ENCODE data around the gene LRRC40. TPM values are rescaled to one million over a fixed set of nuclear protein-coding genes. Genes with fewer than 3 reads are reported as not detected.

LRRC40 gene
- total RNA-seq, 4 donors from 2014 or later = 11.5 to 15.4 (median 14.6) TPM

DNA sequence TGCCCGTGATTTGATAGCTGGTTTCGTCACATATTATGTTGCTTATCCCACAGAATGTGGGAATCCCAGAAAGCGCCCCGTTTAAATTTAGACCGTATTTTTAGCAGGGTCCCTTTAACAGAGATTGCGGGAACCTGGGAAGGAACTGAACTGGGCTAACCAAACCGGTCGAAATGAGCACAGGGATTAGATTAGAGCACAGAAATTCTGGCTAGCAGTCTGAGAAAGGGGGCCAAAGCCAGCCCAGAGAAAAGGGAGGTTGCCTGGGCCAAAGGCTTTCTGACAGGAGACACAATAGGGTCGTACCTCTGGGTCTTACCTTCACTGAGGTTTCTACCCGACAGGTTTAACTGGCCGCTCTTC, 327 bp downstream of the LRRC40 start:
- Histone ChIP-seq H3K36me3 (peaks cover 0 to 13% (median 4%) of the 10 kb centered on the region in 4 donors), H3K27ac (replicated peaks in 1 of 4) (peak overlapping the region; percentile 89 to 94 (median 92)), H3K4me3 (peak overlapping the region; percentile 66 to 81 (median 76)), H3K4me1 (peaks cover 45 to 74% (median 63%) of the 10 kb centered on the region in 4 donors), H3K9me3 (no peaks in the 10 kb centered on the region), H3K27me3 (no peaks in the 10 kb centered on the region)
- 0% methylated on average over 9 of the region's 11 CpGs for WGBS
- intact Hi-C loops (cut with DNase I) = no loop called here
- TF ChIP-seq EP300 (IDR thresholded peaks at IDR 0.05) = no peak
- no peak for TF ChIP-seq POLR2AphosphoS5 (IDR thresholded peaks at IDR 0.05)
- TF ChIP-seq, protein P1, sequence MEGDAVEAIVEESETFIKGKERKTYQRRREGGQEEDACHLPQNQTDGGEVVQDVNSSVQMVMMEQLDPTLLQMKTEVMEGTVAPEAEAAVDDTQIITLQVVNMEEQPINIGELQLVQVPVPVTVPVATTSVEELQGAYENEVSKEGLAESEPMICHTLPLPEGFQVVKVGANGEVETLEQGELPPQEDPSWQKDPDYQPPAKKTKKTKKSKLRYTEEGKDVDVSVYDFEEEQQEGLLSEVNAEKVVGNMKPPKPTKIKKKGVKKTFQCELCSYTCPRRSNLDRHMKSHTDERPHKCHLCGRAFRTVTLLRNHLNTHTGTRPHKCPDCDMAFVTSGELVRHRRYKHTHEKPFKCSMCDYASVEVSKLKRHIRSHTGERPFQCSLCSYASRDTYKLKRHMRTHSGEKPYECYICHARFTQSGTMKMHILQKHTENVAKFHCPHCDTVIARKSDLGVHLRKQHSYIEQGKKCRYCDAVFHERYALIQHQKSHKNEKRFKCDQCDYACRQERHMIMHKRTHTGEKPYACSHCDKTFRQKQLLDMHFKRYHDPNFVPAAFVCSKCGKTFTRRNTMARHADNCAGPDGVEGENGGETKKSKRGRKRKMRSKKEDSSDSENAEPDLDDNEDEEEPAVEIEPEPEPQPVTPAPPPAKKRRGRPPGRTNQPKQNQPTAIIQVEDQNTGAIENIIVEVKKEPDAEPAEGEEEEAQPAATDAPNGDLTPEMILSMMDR (IDR thresholded peaks at IDR 0.05) = no peak
- no peak for TF ChIP-seq POLR2A (IDR thresholded peaks at IDR 0.05; ENCODE audit: low read depth)
- DNase-seq (ENCODE audit: extremely low spot score) = no peak

DNA sequence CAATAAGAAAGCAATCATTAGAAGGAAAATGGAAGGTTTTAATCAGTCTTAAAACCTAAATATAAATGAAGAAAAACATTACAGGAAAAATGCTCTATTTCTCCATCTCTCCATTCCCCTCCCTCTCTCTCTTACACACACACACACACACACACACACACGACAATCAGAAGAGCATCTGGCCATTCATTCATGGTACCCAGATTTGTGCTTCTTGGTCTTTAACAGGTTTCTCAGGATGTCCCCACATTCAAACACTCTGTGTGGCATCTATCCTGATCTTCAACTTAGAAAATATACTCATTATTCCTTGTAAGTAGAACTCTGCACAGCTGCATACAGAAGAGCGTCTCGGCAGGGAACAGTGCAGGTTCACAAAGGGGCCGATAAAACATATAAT, 779 bp downstream of the LRRC40 start:
- Histone ChIP-seq H3K4me3 (peak overlapping the region; percentile 66 to 81 (median 76)), H3K9me3 (no peaks in the 10 kb centered on the region), H3K27me3 (no peaks in the 10 kb centered on the region), H3K27ac (replicated peaks in 1 of 4) (peak overlapping the region; percentile 89 to 94 (median 92)), H3K36me3 (peaks cover 0 to 13% (median 4%) of the 10 kb centered on the region in 4 donors), H3K4me1 (peaks cover 44 to 69% (median 58%) of the 10 kb centered on the region in 4 donors)
- no peak for DNase-seq (ENCODE audit: extremely low spot score)
- no peak for TF ChIP-seq POLR2AphosphoS5 (IDR thresholded peaks at IDR 0.05)
- TF ChIP-seq POLR2A (IDR thresholded peaks at IDR 0.05; ENCODE audit: low read depth) = no peak
- TF ChIP-seq, protein P1 (IDR thresholded peaks at IDR 0.05) = no peak
- TF ChIP-seq EP300 (IDR thresholded peaks at IDR 0.05) = no peak
- WGBS = under 1% methylated on average over 4 of the region's 4 CpGs
- intact Hi-C loops (cut with DNase I) = no loop called here

DNA sequence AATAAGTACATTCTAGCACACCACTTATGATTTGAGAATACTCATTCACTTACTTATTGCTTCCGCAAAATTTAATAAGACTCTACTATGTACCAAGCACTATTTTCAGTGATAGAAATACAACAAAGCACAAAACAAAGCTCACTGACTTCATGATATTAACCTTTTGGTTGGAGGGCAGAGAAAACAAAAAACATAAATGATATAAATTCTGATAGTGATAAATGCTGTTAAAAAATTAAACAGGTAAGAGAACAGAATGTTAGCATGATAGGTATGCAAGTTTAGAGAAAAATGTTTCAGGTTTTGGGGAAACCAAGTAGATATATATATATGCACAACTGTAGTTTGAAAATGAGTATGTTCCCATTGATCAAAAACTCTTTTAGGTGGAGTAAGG, 1.2 kb downstream of the LRRC40 start:
- 100% methylated on average over 1 of the region's 1 CpG for WGBS
- no peak overlapping the region for H3K27ac ChIP-seq (replicated peaks in 1 of 4)
- peak overlapping the region in 3 of 4 donors; percentile 66 to 81 (median 79) for H3K4me3 ChIP-seq
- no peaks in the 10 kb centered on the region for H3K9me3 ChIP-seq
- TF ChIP-seq POLR2AphosphoS5 (IDR thresholded peaks at IDR 0.05) (no peak), EP300 (IDR thresholded peaks at IDR 0.05) (no peak), POLR2A (IDR thresholded peaks at IDR 0.05; ENCODE audit: low read depth) (no peak)
- TF ChIP-seq, protein P1 (IDR thresholded peaks at IDR 0.05) = no peak
- peaks cover 44 to 65% (median 54%) of the 10 kb centered on the region in 4 donors for H3K4me1 ChIP-seq
- peaks cover 0 to 13% (median 4%) of the 10 kb centered on the region in 4 donors for H3K36me3 ChIP-seq
- H3K27me3 ChIP-seq = no peaks in the 10 kb centered on the region
- DNase-seq (ENCODE audit: extremely low spot score) = no peak
- intact Hi-C loops (cut with DNase I) = no loop called here

DNA sequence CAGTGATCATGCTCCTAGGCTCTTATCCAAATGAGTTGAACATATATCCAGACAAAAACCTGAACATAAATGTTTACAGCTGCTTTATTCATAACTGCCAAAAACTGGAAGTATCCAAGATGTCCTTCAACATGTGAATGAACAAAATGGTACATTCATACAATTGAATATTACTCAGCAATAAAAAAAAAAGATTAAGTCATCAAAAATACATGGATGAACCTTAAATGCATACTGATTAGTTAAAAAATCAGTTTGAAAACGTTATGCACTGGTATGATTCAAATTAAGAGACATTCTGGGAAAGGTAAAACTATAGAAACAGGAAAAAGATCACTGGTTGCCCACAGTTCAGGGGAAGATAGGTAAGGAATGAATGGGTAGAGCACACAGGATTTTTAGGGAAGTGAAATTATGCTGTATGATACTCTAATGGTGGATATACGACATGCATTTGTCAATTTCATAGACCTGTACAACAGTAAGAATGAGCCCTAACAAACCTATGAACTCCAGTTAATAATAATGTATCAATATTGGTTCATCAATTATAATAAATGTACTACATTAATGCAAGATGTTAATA, 3.1 kb downstream of the LRRC40 start:
- Histone ChIP-seq H3K27me3 (no peaks in the 10 kb centered on the region), H3K27ac (replicated peaks in 1 of 4) (no peak overlapping the region), H3K4me3 (no peak overlapping the region), H3K36me3 (no peaks in the 10 kb centered on the region), H3K4me1 (peaks cover 26 to 46% (median 35%) of the 10 kb centered on the region in 4 donors), H3K9me3 (no peaks in the 10 kb centered on the region)
- TF ChIP-seq, protein P1 (IDR thresholded peaks at IDR 0.05) = no peak
- no peak for TF ChIP-seq POLR2AphosphoS5 (IDR thresholded peaks at IDR 0.05)
- 53% methylated on average over 2 of the region's 2 CpGs for WGBS
- DNase-seq (ENCODE audit: extremely low spot score) = no peak
- intact Hi-C loops (cut with DNase I) = no loop called here

DNA sequence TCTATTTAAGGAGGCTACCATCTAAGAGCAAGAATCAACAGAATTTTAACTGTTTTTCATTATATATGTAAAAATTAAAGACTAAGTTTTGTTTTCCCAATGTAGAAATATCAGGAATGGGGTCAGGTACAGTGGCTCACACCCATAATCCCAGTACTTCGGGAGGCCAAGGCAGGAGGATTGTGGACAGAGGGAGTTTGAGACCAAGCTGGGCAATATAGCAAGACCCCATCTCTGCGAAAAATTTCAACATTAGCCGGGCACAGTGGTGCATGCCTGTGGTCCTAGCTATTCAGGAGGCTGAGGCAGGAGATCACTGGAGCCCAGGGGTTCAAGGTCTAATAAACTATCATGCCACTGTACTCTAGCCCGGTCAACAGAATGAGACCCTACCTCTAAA, 5.3 kb downstream of the LRRC40 start:
- intact Hi-C loops (cut with DNase I) = no loop called here
- H3K4me1 ChIP-seq = peaks cover 16 to 33% (median 23%) of the 10 kb centered on the region in 4 donors
- no peak overlapping the region for H3K27ac ChIP-seq (replicated peaks in 1 of 4)
- H3K36me3 ChIP-seq = no peaks in the 10 kb centered on the region
- no peaks in the 10 kb centered on the region for H3K27me3 ChIP-seq
- no peak for DNase-seq (ENCODE audit: extremely low spot score)
- TF ChIP-seq POLR2AphosphoS5 (IDR thresholded peaks at IDR 0.05) = no peak
- TF ChIP-seq, protein P1 (IDR thresholded peaks at IDR 0.05) = no peak
- no peak for TF ChIP-seq EP300 (IDR thresholded peaks at IDR 0.05)
- TF ChIP-seq POLR2A (IDR thresholded peaks at IDR 0.05; ENCODE audit: low read depth) = no peak
- H3K4me3 ChIP-seq = no peak overlapping the region
- no peaks in the 10 kb centered on the region for H3K9me3 ChIP-seq
- WGBS = 98% methylated on average over 4 of the region's 4 CpGs

All from esophagus muscularis mucosa (tissue), 4 donors.